Measurements from ENCODE around the gene GCKR. TPM values are rescaled to one million over a fixed set of nuclear protein-coding genes. Genes with fewer than 3 reads are reported as not detected.

GCKR gene
- total and polyA plus RNA-seq, 2 of the 13 experiments (the other 11 are each of a cell fraction or from before 2014, with no cell fraction given): 15.2 to 48.3 TPM

GRCh38 chr2:27507293-27507692, 10.7 kb downstream of the GCKR start:
- in situ Hi-C loops (cut with HindIII; ENCODE audit: extremely low pct_ligation_motif_present, low pct_unique_long_range_greater_than_20kb) (no loop called here), intact Hi-C loops (cut with micrococcal nuclease; ENCODE audit: unreplicated experiment) (no loop called here)
- H2AFZ ChIP-seq (ENCODE audit: low read length): no peak overlapping the region
- FAIRE-seq (no peak), ATAC-seq (no peak), DNase-seq (ENCODE audit: low spot score) (no peak)
- ChIA-PET CTCF (ENCODE audit: low intra/inter-chr PET ratio, low total read pairs) (no interaction called here), POLR2A (interaction anchor here (1.4 to 1.7 kb wide), 2 partner anchors 10 to 79 kb away, joined by 4 read pairs; partner anchors contain the start of genes GCKR and NRBP1)
- BruUV-seq (replicated peaks): no TSS peak
- no peak overlapping the region for H3K4me3 ChIP-seq (replicated peaks in 1 of 3; ENCODE audit: insufficient read depth in 1 of 3, low read depth in 2 of 3, low read length in 3 of 3)
- no peaks in the 10 kb centered on the region for H3K27me3 ChIP-seq (ENCODE audit: control insufficient read depth in 1 of 2, insufficient read depth in 2 of 2, low read length in 2 of 2)
- no peaks in the 10 kb centered on the region for H3K79me2 ChIP-seq (ENCODE audit: insufficient read depth, low read length)
- H3K9ac ChIP-seq (ENCODE audit: insufficient read depth, low read depth, low read length): no peak overlapping the region
- H3K4me1 ChIP-seq (ENCODE audit: insufficient read depth, low read length): peaks cover 26% of the 10 kb centered on the region
- no peaks in the 10 kb centered on the region for H4K20me1 ChIP-seq (ENCODE audit: insufficient read depth, low read length)
- TF ChIP-seq, protein P1, sequence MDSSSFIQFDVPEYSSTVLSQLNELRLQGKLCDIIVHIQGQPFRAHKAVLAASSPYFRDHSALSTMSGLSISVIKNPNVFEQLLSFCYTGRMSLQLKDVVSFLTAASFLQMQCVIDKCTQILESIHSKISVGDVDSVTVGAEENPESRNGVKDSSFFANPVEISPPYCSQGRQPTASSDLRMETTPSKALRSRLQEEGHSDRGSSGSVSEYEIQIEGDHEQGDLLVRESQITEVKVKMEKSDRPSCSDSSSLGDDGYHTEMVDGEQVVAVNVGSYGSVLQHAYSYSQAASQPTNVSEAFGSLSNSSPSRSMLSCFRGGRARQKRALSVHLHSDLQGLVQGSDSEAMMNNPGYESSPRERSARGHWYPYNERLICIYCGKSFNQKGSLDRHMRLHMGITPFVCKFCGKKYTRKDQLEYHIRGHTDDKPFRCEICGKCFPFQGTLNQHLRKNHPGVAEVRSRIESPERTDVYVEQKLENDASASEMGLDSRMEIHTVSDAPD (CRISPR knock-in tag; IDR thresholded peaks at IDR 0.05): no peak
- TF ChIP-seq SNAI1 (CRISPR knock-in tag; IDR thresholded peaks at IDR 0.05; ENCODE audit: borderline replicate concordance): no peak
- no peak for TF ChIP-seq ZBTB40 (IDR thresholded peaks at IDR 0.05)
- no peak for TF ChIP-seq ZBTB40 (CRISPR knock-in tag; IDR thresholded peaks at IDR 0.05)
- TF ChIP-seq ZNF780A (CRISPR knock-in tag; IDR thresholded peaks at IDR 0.05): no peak
- no peak overlapping the region for H3K27ac ChIP-seq (ENCODE audit: extremely low read length, insufficient read depth, low read length)
- H3K4me2 ChIP-seq (ENCODE audit: low read depth, low read length): no peak overlapping the region
- no peaks in the 10 kb centered on the region for H3K9me3 ChIP-seq (ENCODE audit: low read length)
- no peaks in the 10 kb centered on the region; a peak in 1 of 5 replicates for H3K36me3 ChIP-seq (replicated peaks in 1 of 2; ENCODE audit: control insufficient read depth in 1 of 2, insufficient read depth in 2 of 2, low read length in 2 of 2)
- WGBS (ENCODE audit: low lambda C conversion rate): 80% methylated on average over 4 of the region's 4 CpGs

Data from HepG2 (cell line).